GM21825 (cell line): ENCODE data around the gene IPO5.

Source experiments
- ATAC-seq: cut with Tn5 transposase; IDR thresholded peaks from one replicate; pipeline ENCODE4 v1.9.1; 2021; ENCODE audit warnings: mild to moderate bottlenecking, moderate library complexity; ENCODE audit not compliant: unreplicated experiment

The IPO5 gene

GRCh38 chr13:97953376-97953970, at the start of gene IPO5:
IPO5 (plus strand) TSS chr13:97953675; CDS start chr13:97976697, 23,022 bp downstream.
- no peak for ATAC-seq

- ATAC-seq = no peak
Observed at GRCh38 chr13:97904059-97904458, 49.4 kb upstream of the IPO5 start.

GRCh38 chr13:97905517-97905916, 48.0 kb upstream of the IPO5 start:
- no peak for ATAC-seq

GRCh38 chr13:97911311-97912138, 42.0 kb upstream of the IPO5 start:
- ATAC-seq = peak; percentile 52

- no peak for ATAC-seq
Observed at GRCh38 chr13:97912139-97912535, 41.3 kb upstream of the IPO5 start.

GRCh38 chr13:97913206-97913605, 40.3 kb upstream of the IPO5 start:
- ATAC-seq = no peak

GRCh38 chr13:97914540-97914939, 38.9 kb upstream of the IPO5 start:
- no peak for ATAC-seq

- ATAC-seq = no peak
Observed at GRCh38 chr13:97921176-97921816, 32.2 kb upstream of the IPO5 start.

- no peak for ATAC-seq
Observed at GRCh38 chr13:97928301-97928700, 25.2 kb upstream of the IPO5 start.

- no peak for ATAC-seq
Observed at GRCh38 chr13:97932036-97932435, 21.4 kb upstream of the IPO5 start.

GRCh38 chr13:97932647-97933046, 20.8 kb upstream of the IPO5 start:
- no peak for ATAC-seq

- ATAC-seq = no peak
Observed at GRCh38 chr13:97933776-97934175, 19.7 kb upstream of the IPO5 start.

- no peak for ATAC-seq
Observed at GRCh38 chr13:97934590-97934989, 18.9 kb upstream of the IPO5 start.

- no peak for ATAC-seq
Observed at GRCh38 chr13:97935071-97935470, 18.4 kb upstream of the IPO5 start.

- no peak for ATAC-seq
Observed at GRCh38 chr13:97936036-97936435, 17.4 kb upstream of the IPO5 start.

GRCh38 chr13:97938706-97939475, 14.6 kb upstream of the IPO5 start:
- no peak for ATAC-seq

GRCh38 chr13:97944396-97945029, 9.0 kb upstream of the IPO5 start:
- no peak for ATAC-seq

- ATAC-seq = no peak
Observed at GRCh38 chr13:97945342-97945741, 8.1 kb upstream of the IPO5 start.

GRCh38 chr13:97945792-97946419, 7.6 kb upstream of the IPO5 start:
- no peak for ATAC-seq

- ATAC-seq = no peak
Observed at GRCh38 chr13:97946951-97947588, 6.4 kb upstream of the IPO5 start.
